DOHH2 (cell line): Measurements from ENCODE around the gene IMMP2L.

ENCODE experiments used
- H3F3A ChIP-seq: fragments of 200-600 bp; sonication (generic), shearing (Covaris generic); 2 replicates; pipeline ENCODE4 v1.6.0; 2016; ENCODE audit warnings: antibody characterized with exemption, mild to moderate bottlenecking; ENCODE audit not compliant: control insufficient read depth, insufficient read depth
- H3K27ac ChIP-seq: fragments of 200-600 bp; sonication (generic); 2 replicates; pipeline ENCODE4 v1.5.1; 2014; ENCODE audit warnings: low read depth, mild to moderate bottlenecking, low read length, moderate library complexity
- H3K27me3 ChIP-seq: fragments of 200-600 bp; sonication (generic); 2 replicates; pipeline ENCODE4 v1.6.1; 2014; ENCODE audit warnings: mild to moderate bottlenecking, low read length, mixed read lengths; ENCODE audit not compliant: control insufficient read depth
- H3K36me3 ChIP-seq: fragments of 200-600 bp; sonication (generic); 2 replicates; pipeline ENCODE4 v1.6.1; 2014; ENCODE audit warnings: mild to moderate bottlenecking, low read length, moderate library complexity, mixed read lengths; ENCODE audit not compliant: control insufficient read depth
- H3K4me1 ChIP-seq: fragments of 200-600 bp; sonication (generic); 2 replicates; pipeline ENCODE4 v1.6.1; 2014; ENCODE audit warnings: mild to moderate bottlenecking, low read length, mixed read lengths; ENCODE audit not compliant: control insufficient read depth
- H3K4me2 ChIP-seq: fragments of 200-600 bp; sonication (generic); 2 replicates; pipeline ENCODE4 v1.6.0; 2014; ENCODE audit warnings: mild to moderate bottlenecking, low read length, moderate library complexity
- H3K4me3 ChIP-seq: fragments of 200-600 bp; sonication (generic); 2 replicates; pipeline ENCODE4 v1.5.1; 2014; ENCODE audit warnings: mild to moderate bottlenecking, low read length, mixed read lengths
- H3K79me2 ChIP-seq: fragments of 200-600 bp; sonication (generic); 2 replicates; pipeline ENCODE4 v1.6.1; 2014; ENCODE audit warnings: mild to moderate bottlenecking, low read length, mixed read lengths; ENCODE audit not compliant: control insufficient read depth
- H3K9me2 ChIP-seq: fragments of 200-600 bp; sonication (generic); replicated peaks from 2 replicates; pipeline ENCODE4 v1.6.1; 2014; ENCODE audit warnings: mild to moderate bottlenecking, low read length, mixed read lengths; ENCODE audit not compliant: control insufficient read depth
- H3K9me3 ChIP-seq: fragments of 200-600 bp; sonication (generic); 2 replicates; pipeline ENCODE4 v1.6.1; 2014; ENCODE audit warnings: antibody characterized with exemption, low read length, mixed read lengths; ENCODE audit not compliant: control insufficient read depth, insufficient read depth
- H4K20me1 ChIP-seq: fragments of 200-600 bp; sonication (generic); 2 replicates; pipeline ENCODE4 v1.6.0; 2014; ENCODE audit warnings: low read depth, mild to moderate bottlenecking, antibody characterized with exemption, low read length, moderate library complexity; ENCODE audit not compliant: control insufficient read depth, insufficient read depth
- EZH2phosphoT487 ChIP-seq: fragments of 200-600 bp; sonication (generic); IDR thresholded peaks from 2 replicates; pipeline ENCODE4 v1.6.1; 2017; ENCODE audit warnings: borderline replicate concordance, mild to moderate bottlenecking, antibody characterized with exemption, low read length, moderate library complexity, mixed read lengths
- TF ChIP-seq, protein P1 (sequence below): fragments of 200-600 bp; sonication (generic); IDR thresholded peaks from one replicate; pipeline ENCODE4 v1.5.1; 2014; ENCODE audit warnings: antibody characterized with exemption, mild to moderate bottlenecking, low read depth, low read length; ENCODE audit not compliant: poor library complexity, severe bottlenecking

Gene IMMP2L

GRCh38 chr7:111439977-111440376 lies 122.3 kb downstream of the IMMP2L start:
- no peak for TF ChIP-seq EZH2phosphoT487
- TF ChIP-seq, protein P1, sequence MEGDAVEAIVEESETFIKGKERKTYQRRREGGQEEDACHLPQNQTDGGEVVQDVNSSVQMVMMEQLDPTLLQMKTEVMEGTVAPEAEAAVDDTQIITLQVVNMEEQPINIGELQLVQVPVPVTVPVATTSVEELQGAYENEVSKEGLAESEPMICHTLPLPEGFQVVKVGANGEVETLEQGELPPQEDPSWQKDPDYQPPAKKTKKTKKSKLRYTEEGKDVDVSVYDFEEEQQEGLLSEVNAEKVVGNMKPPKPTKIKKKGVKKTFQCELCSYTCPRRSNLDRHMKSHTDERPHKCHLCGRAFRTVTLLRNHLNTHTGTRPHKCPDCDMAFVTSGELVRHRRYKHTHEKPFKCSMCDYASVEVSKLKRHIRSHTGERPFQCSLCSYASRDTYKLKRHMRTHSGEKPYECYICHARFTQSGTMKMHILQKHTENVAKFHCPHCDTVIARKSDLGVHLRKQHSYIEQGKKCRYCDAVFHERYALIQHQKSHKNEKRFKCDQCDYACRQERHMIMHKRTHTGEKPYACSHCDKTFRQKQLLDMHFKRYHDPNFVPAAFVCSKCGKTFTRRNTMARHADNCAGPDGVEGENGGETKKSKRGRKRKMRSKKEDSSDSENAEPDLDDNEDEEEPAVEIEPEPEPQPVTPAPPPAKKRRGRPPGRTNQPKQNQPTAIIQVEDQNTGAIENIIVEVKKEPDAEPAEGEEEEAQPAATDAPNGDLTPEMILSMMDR, result no peak
- H3K4me2 ChIP-seq, result no peak overlapping the region
- no peaks in the 10 kb centered on the region for H3F3A ChIP-seq
- no peaks in the 10 kb centered on the region for H3K36me3 ChIP-seq
- no peak overlapping the region for H3K27ac ChIP-seq
- no peaks in the 10 kb centered on the region for H3K9me2 ChIP-seq
- no peaks in the 10 kb centered on the region for H4K20me1 ChIP-seq
- H3K4me1 ChIP-seq, result no peaks in the 10 kb centered on the region
- H3K27me3 ChIP-seq, result no peaks in the 10 kb centered on the region
- no peaks in the 10 kb centered on the region for H3K79me2 ChIP-seq
- no peaks in the 10 kb centered on the region for H3K9me3 ChIP-seq
- no peak overlapping the region for H3K4me3 ChIP-seq

- TF ChIP-seq, protein P1, result no peak
- no peak for TF ChIP-seq EZH2phosphoT487
- no peaks in the 10 kb centered on the region for H3F3A ChIP-seq
- H3K36me3 ChIP-seq, result no peaks in the 10 kb centered on the region
- no peaks in the 10 kb centered on the region for H4K20me1 ChIP-seq
- H3K9me2 ChIP-seq, result no peaks in the 10 kb centered on the region
- H3K4me1 ChIP-seq, result no peaks in the 10 kb centered on the region
- H3K27me3 ChIP-seq, result no peaks in the 10 kb centered on the region
- no peak overlapping the region for H3K4me3 ChIP-seq
- no peak overlapping the region for H3K27ac ChIP-seq
- no peaks in the 10 kb centered on the region for H3K79me2 ChIP-seq
- no peak overlapping the region for H3K4me2 ChIP-seq
- H3K9me3 ChIP-seq, result peaks cover 5% of the 10 kb centered on the region; the same call in 1 of the 2 replicates
These were observed 123.7 kb downstream of the IMMP2L start for GRCh38 chr7:111438369-111439289.

- TF ChIP-seq, protein P1, result no peak
- TF ChIP-seq EZH2phosphoT487, result no peak
- Histone ChIP-seq H3K4me3 (no peak overlapping the region), H3K9me2 (no peaks in the 10 kb centered on the region), H3K27me3 (no peaks in the 10 kb centered on the region), H3K4me2 (no peak overlapping the region), H3K36me3 (no peaks in the 10 kb centered on the region), H3K27ac (no peak overlapping the region), H3K9me3 (peaks cover 10% of the 10 kb centered on the region; the same call in 1 of the 2 replicates), H4K20me1 (no peaks in the 10 kb centered on the region), H3F3A (no peaks in the 10 kb centered on the region), H3K79me2 (no peaks in the 10 kb centered on the region), H3K4me1 (no peaks in the 10 kb centered on the region)
These were observed 124.6 kb downstream of the IMMP2L start for GRCh38 chr7:111437736-111438135.
